ENCODE data around the gene RGS7BP.

DNA sequence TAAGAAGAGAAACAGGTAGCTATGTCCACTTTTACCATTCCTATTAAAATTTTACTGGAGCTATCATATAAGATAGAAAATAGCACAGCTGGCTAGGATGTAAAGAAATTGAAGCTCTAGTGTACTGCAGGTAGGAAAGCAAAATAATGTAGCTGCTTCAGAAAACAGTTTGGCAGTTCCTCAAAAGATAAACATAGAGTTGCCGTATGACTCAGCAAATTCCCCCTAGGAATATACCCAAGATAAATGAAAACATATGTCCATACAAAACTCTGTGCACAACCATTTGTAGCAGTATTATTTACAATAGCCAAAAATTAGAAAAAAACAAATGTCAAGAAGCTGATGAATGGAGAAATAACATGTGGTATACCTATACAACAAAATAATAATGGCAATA is 119.9 kb downstream of the RGS7BP start:
- TF ChIP-seq, protein P1, sequence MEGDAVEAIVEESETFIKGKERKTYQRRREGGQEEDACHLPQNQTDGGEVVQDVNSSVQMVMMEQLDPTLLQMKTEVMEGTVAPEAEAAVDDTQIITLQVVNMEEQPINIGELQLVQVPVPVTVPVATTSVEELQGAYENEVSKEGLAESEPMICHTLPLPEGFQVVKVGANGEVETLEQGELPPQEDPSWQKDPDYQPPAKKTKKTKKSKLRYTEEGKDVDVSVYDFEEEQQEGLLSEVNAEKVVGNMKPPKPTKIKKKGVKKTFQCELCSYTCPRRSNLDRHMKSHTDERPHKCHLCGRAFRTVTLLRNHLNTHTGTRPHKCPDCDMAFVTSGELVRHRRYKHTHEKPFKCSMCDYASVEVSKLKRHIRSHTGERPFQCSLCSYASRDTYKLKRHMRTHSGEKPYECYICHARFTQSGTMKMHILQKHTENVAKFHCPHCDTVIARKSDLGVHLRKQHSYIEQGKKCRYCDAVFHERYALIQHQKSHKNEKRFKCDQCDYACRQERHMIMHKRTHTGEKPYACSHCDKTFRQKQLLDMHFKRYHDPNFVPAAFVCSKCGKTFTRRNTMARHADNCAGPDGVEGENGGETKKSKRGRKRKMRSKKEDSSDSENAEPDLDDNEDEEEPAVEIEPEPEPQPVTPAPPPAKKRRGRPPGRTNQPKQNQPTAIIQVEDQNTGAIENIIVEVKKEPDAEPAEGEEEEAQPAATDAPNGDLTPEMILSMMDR (IDR thresholded peaks at IDR 0.05; ENCODE audit: low read length) = no peak
- TF ChIP-seq EZH2 (optimal IDR thresholded peaks at IDR 0.05; ENCODE audit: low read depth, low read length) (no peak), EZH2phosphoT487 (IDR thresholded peaks at IDR 0.05; ENCODE audit: low read length) (no peak)

Data from MM.1S (cell line).